Effector CD4-positive, alpha-beta T cell (primary cell): ENCODE data around the gene HIVEP3.
A peak's percentile ranks its signal among the peaks of the same experiment; 100 is the strongest.

Experiments
- DNase-seq: peaks from one replicate; pipeline ENCODE4 v3.0.0-alpha.2; 2020

The HIVEP3 gene

GRCh38 chr1:41662061-41662764, 256.5 kb downstream of the HIVEP3 start:
- DNase-seq: peak; percentile 63

- no peak for DNase-seq
Observed at GRCh38 chr1:41661428-41662060, 257.2 kb downstream of the HIVEP3 start.

- no peak for DNase-seq
Observed at GRCh38 chr1:41660570-41661427, 257.9 kb downstream of the HIVEP3 start.

GRCh38 chr1:41659903-41660302, 258.8 kb downstream of the HIVEP3 start:
- DNase-seq: no peak

- DNase-seq: no peak
Observed at GRCh38 chr1:41659159-41659495, 259.6 kb downstream of the HIVEP3 start.

- no peak for DNase-seq
Observed at GRCh38 chr1:41658431-41659158, 260.1 kb downstream of the HIVEP3 start.

GRCh38 chr1:41657679-41658295, 260.9 kb downstream of the HIVEP3 start:
- DNase-seq: no peak

- DNase-seq: no peak
Observed at GRCh38 chr1:41656825-41657500, 261.8 kb downstream of the HIVEP3 start.

GRCh38 chr1:41656068-41656467, 262.7 kb downstream of the HIVEP3 start:
- no peak for DNase-seq

GRCh38 chr1:41655632-41656031, 263.1 kb downstream of the HIVEP3 start:
- DNase-seq: no peak

- DNase-seq: no peak
Observed at GRCh38 chr1:41653574-41653973, 265.1 kb downstream of the HIVEP3 start.

GRCh38 chr1:41652384-41653265, 266.1 kb downstream of the HIVEP3 start:
- no peak for DNase-seq

- DNase-seq: no peak
Observed at GRCh38 chr1:41650028-41650880, 268.5 kb downstream of the HIVEP3 start.

- DNase-seq: no peak
Observed at GRCh38 chr1:41649396-41650027, 269.2 kb downstream of the HIVEP3 start.

- DNase-seq: no peak
Observed at GRCh38 chr1:41648844-41649243, 269.9 kb downstream of the HIVEP3 start.

- no peak for DNase-seq
Observed at GRCh38 chr1:41648230-41648629, 270.5 kb downstream of the HIVEP3 start.

GRCh38 chr1:41647221-41648135, 271.2 kb downstream of the HIVEP3 start:
- DNase-seq: no peak

- no peak for DNase-seq
Observed at GRCh38 chr1:41646186-41646585, 272.5 kb downstream of the HIVEP3 start.
